Upper lobe of right lung (tissue), 1 donor: Measurements from ENCODE around the gene FGD3. TPM values are rescaled to one million over a fixed set of nuclear protein-coding genes. Genes with fewer than 3 reads are reported as not detected.

Experiments
- ATAC-seq: fragments of 200-7000 bp; cut with Tn5 transposase; one replicate; pipeline ENCODE4 v1.9.1; 2020; ENCODE audit warnings: mild to moderate bottlenecking, moderate library complexity
- DNase-seq: peaks from one replicate; pipeline ENCODE4 v3.0.0-alpha.2; 2020
- H3K27ac ChIP-seq: fragments of 200-600 bp; one replicate; pipeline ENCODE4 v1.8.0; 2022
- H3K27me3 ChIP-seq: fragments of 200-600 bp; one replicate; pipeline ENCODE4 v1.8.0; 2022; ENCODE audit warnings: mild to moderate bottlenecking
- H3K36me3 ChIP-seq: fragments of 200-600 bp; one replicate; pipeline ENCODE4 v1.8.0; 2022
- H3K4me1 ChIP-seq: fragments of 200-600 bp; one replicate; pipeline ENCODE4 v1.8.0; 2022
- H3K4me3 ChIP-seq: fragments of 200-600 bp; one replicate; pipeline ENCODE4 v1.8.0; 2022; ENCODE audit warnings: mild to moderate bottlenecking
- H3K9me3 ChIP-seq: fragments of 200-600 bp; one replicate; pipeline ENCODE4 v1.8.0; 2022
- intact Hi-C: fragments of 100-400 bp; cut with DNase I; formaldehyde crosslinking; loops from one replicate; pipeline ENCODE4 v1.11.0; 2022
- total RNA-seq: library from RNA; stranded (reverse); fragmentation: NEBNext Ultra II Directional; extraction: Animal tissue kit (Norgen Biotek cat#: 25700); gene quantifications from one replicate; pipeline ENCODE4 v1.2.1, GENCODE V29; 2021
- TF ChIP-seq, protein P1 (sequence below): fragments of 200-600 bp; IDR thresholded peaks from one replicate; pipeline ENCODE4 v1.8.0; 2022; ENCODE audit warnings: antibody characterized with exemption
- donor health status: DM: no; HTN: yes; CAD: no; lungs with severe emphysema.

FGD3 gene
- total RNA-seq, 1 donor from 2014 or later: 21.6 TPM

DNA sequence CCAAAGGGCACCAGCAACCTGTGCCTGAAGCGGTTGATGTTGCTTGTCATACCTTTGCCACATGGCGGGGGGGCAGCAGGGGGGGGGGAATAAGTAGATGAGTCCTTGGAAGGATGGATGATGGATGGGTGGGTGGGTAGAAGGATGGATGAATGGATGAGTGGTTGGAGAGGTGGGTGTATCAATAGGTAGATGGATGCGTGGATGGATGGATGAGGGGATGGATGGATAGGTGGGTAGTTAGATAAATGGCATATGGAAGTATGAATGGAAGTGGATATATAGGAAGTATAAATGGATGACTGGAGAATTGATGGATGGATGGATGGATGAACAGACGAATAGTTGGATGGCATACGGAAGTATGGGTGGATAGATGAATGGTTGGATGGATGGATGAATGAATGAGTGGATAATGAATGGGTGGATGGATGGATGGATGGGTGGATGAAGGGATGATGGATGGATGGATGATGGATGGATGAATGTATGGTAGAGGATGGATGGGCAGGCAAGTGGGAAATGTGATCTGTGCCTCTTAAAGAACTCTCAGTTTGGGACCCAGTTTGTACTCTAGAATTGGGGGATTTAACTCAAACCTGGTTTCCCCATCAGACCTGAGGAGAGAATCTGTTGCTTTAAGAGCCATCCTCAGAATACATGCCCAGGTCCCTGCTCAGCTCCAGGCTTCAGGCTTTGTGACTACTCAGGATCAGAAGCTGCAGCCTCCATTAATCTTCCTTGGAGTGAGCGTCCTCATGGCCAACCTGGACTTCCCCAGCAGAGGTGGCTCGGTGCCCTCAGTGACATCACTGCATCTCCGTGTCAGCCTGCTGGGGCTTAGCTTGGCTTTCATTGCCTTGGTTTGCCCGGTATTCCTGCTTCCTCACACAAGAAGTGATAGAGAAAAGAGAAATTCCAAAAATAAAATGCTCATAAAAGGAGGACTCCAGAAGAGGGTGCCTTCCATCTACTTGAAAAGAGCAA, 83.6 kb downstream of the FGD3 start:
- Histone ChIP-seq H3K36me3 (peaks cover 7% of the 10 kb centered on the region), H3K27ac (no peak overlapping the region), H3K27me3 (no peaks in the 10 kb centered on the region), H3K4me3 (no peak overlapping the region), H3K4me1 (peaks cover 4% of the 10 kb centered on the region), H3K9me3 (no peaks in the 10 kb centered on the region)
- no peak for DNase-seq
- TF ChIP-seq, protein P1, sequence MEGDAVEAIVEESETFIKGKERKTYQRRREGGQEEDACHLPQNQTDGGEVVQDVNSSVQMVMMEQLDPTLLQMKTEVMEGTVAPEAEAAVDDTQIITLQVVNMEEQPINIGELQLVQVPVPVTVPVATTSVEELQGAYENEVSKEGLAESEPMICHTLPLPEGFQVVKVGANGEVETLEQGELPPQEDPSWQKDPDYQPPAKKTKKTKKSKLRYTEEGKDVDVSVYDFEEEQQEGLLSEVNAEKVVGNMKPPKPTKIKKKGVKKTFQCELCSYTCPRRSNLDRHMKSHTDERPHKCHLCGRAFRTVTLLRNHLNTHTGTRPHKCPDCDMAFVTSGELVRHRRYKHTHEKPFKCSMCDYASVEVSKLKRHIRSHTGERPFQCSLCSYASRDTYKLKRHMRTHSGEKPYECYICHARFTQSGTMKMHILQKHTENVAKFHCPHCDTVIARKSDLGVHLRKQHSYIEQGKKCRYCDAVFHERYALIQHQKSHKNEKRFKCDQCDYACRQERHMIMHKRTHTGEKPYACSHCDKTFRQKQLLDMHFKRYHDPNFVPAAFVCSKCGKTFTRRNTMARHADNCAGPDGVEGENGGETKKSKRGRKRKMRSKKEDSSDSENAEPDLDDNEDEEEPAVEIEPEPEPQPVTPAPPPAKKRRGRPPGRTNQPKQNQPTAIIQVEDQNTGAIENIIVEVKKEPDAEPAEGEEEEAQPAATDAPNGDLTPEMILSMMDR: no peak
- ATAC-seq: no peak
- intact Hi-C loops: no loop called here

DNA sequence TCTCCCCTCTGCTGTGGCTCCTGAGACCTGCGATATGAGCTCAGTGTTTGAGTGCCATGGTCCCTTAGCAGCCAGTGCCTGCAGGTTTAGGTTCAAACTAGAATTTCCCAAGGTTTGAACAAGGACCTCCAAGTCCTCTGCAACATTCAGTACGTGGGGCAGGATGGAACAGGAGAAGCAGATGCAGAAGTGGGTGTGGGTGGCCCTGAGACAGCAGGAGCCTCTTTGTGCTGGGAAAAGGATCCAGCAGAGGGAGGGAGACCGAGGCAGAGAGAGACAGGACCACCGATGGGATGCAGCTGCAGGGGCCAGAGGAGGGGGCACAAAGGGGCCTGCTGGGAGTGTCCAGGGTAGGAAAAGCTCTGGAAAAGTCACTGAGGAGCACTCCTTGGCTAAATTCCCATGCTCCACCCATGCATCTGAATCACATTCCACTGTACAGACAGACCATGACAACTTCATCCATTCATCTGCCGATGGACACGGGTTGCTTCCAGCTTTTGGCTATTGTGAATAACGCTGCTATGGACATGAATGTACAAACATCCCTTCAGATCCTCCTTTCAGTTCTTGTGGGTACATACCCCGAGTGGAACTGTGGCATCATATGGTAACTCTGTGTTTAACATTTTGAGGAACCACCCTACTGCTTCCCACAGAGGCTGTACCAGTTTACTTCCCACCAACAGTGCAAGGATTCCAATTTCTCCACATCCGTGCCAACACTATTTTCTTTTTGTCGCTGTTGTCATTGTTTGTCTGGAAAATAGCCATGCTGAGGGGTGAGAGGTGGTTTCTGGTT, 84.5 kb downstream of the FGD3 start:
- intact Hi-C loops: no loop called here
- H3K9me3 ChIP-seq: no peaks in the 10 kb centered on the region
- H3K4me3 ChIP-seq: no peak overlapping the region
- DNase-seq (no peak), ATAC-seq (peak; percentile 69)
- peaks cover 7% of the 10 kb centered on the region for H3K36me3 ChIP-seq
- no peaks in the 10 kb centered on the region for H3K27me3 ChIP-seq
- peaks cover 4% of the 10 kb centered on the region for H3K4me1 ChIP-seq
- TF ChIP-seq, protein P1: no peak
- no peak overlapping the region for H3K27ac ChIP-seq

DNA sequence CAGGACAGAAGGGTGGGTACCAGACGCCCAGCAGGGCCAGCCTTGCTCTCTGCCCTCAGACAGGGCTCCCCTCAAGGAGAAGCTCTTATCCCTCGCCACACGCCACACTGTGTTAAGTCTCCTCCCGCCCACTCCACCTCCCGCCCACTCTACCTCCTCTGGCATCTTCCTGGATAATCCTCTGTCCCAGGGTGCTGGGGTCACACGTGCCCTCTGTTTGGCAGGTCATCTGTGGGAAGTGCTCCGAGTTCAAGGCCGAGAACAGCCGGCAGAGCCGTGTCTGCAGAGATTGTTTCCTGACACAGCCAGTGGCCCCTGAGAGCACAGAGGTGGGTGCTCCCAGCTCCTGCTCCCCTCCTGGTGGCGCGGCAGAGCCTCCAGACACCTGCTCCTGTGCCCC, 85.2 kb downstream of the FGD3 start:
- ATAC-seq (no peak), DNase-seq (no peak)
- H3K4me1 ChIP-seq: peaks cover 4% of the 10 kb centered on the region
- intact Hi-C loops: no loop called here
- H3K27me3 ChIP-seq: no peaks in the 10 kb centered on the region
- H3K4me3 ChIP-seq: no peak overlapping the region
- H3K27ac ChIP-seq: no peak overlapping the region
- TF ChIP-seq, protein P1: no peak
- H3K36me3 ChIP-seq: peaks cover 7% of the 10 kb centered on the region
- no peaks in the 10 kb centered on the region for H3K9me3 ChIP-seq

DNA sequence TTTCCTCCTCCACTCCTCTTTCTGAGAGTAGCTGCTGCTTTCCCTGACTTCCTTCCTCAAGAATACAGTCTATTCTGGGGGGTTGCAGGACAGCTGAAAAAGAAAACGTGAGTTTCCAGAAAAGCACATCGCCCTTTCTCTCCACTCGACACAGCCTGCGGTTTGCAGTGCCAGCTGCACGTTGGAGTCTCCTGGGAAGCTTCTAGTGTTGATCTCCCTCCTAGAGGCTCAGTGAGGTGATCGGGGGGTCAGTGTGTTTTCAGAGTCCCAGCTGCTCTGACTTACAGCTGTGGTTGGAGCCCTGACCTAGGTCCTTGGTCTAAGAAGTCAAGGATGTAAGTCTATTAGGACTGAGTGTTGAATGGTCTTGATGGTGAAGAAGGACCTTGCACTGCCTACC, 86.2 kb downstream of the FGD3 start:
- intact Hi-C loops: no loop called here
- Histone ChIP-seq H3K27ac (no peak overlapping the region), H3K4me3 (no peak overlapping the region), H3K36me3 (peaks cover 7% of the 10 kb centered on the region), H3K9me3 (no peaks in the 10 kb centered on the region), H3K27me3 (no peaks in the 10 kb centered on the region), H3K4me1 (peaks cover 4% of the 10 kb centered on the region)
- ATAC-seq: no peak
- no peak for DNase-seq
- TF ChIP-seq, protein P1: no peak

DNA sequence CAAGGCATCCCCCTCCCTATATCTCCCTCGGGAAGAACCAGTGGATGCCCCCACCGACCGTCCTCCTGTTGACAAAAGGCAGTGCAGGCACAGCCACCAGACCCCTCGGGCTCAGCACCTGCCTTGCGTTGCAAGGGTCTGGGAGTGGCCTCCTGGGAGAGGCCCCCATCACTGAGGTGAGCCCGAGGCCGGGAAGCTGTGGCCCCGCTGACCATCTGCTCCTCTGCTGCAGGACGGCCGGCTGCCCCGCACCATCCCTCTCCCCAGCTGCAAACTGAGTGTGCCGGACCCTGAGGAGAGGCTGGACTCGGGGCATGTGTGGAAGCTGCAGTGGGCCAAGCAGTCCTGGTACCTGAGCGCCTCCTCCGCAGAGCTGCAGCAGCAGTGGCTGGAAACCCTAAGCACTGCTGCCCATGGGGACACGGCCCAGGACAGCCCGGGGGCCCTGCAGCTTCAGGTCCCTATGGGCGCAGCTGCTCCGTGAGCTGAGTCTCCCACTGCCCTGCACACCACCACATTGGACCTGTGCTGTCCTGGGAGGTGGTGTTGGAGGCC, 87.9 kb downstream of the FGD3 start:
- intact Hi-C loops: no loop called here
- no peaks in the 10 kb centered on the region for H3K27me3 ChIP-seq
- peaks cover 4% of the 10 kb centered on the region for H3K4me1 ChIP-seq
- peaks cover 7% of the 10 kb centered on the region for H3K36me3 ChIP-seq
- no peak overlapping the region for H3K4me3 ChIP-seq
- ATAC-seq (no peak), DNase-seq (no peak)
- TF ChIP-seq, protein P1: no peak
- H3K9me3 ChIP-seq: no peaks in the 10 kb centered on the region
- no peak overlapping the region for H3K27ac ChIP-seq
